ENCODE results near the gene ESRRB. TPM values are rescaled to one million over a fixed set of nuclear protein-coding genes. Genes with fewer than 3 reads are reported as not detected.

Gene ESRRB
- total RNA-seq, 1 donor: under 0.01 TPM

DNA sequence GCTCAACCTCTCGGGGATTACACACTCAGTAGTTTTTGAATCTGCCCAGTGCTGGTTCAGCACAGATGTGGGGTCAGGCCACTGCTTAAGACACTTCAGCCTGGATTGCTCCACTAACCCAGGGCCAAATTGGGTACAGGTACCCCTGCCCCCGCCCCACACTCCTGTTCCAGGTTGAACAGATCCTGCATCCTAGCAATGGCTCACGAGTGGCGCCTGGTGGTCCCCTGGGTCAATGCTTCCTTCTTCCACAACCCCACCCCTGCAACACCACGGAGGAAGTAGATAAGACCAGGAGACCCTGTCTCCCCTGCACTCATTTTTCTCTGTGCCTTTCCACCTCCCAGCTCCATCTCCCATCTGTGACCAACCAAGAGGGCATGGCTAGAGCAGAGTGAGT is 108.4 kb downstream of the ESRRB start:
- Histone ChIP-seq H3K27ac (ENCODE audit: low read depth, low read length) (no peak overlapping the region), H3K36me3 (ENCODE audit: insufficient read depth, low read length) (no peaks in the 10 kb centered on the region), H3K4me2 (ENCODE audit: insufficient read depth, low read length) (no peak overlapping the region), H3K9me3 (ENCODE audit: low read depth, low read length) (no peaks in the 10 kb centered on the region), H3K27me3 (ENCODE audit: insufficient read depth, low read length) (peaks cover 3% of the 10 kb centered on the region), H3K4me3 (ENCODE audit: insufficient read depth, low read length) (no peak overlapping the region), H4K20me1 (ENCODE audit: insufficient read depth, low read length) (no peaks in the 10 kb centered on the region), H3K4me1 (ENCODE audit: insufficient read depth, low read length) (no peaks in the 10 kb centered on the region), H3K79me2 (ENCODE audit: insufficient read depth, low read length) (no peaks in the 10 kb centered on the region), H2AFZ (ENCODE audit: low read length) (no peak overlapping the region)
- TF ChIP-seq, protein P1, sequence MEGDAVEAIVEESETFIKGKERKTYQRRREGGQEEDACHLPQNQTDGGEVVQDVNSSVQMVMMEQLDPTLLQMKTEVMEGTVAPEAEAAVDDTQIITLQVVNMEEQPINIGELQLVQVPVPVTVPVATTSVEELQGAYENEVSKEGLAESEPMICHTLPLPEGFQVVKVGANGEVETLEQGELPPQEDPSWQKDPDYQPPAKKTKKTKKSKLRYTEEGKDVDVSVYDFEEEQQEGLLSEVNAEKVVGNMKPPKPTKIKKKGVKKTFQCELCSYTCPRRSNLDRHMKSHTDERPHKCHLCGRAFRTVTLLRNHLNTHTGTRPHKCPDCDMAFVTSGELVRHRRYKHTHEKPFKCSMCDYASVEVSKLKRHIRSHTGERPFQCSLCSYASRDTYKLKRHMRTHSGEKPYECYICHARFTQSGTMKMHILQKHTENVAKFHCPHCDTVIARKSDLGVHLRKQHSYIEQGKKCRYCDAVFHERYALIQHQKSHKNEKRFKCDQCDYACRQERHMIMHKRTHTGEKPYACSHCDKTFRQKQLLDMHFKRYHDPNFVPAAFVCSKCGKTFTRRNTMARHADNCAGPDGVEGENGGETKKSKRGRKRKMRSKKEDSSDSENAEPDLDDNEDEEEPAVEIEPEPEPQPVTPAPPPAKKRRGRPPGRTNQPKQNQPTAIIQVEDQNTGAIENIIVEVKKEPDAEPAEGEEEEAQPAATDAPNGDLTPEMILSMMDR (IDR thresholded peaks at IDR 0.05; ENCODE audit: extremely low read depth, low read depth, low read length): no peak
- no peak for DNase-seq (ENCODE audit: insufficient read length, low spot score, missing footprints)

DNA sequence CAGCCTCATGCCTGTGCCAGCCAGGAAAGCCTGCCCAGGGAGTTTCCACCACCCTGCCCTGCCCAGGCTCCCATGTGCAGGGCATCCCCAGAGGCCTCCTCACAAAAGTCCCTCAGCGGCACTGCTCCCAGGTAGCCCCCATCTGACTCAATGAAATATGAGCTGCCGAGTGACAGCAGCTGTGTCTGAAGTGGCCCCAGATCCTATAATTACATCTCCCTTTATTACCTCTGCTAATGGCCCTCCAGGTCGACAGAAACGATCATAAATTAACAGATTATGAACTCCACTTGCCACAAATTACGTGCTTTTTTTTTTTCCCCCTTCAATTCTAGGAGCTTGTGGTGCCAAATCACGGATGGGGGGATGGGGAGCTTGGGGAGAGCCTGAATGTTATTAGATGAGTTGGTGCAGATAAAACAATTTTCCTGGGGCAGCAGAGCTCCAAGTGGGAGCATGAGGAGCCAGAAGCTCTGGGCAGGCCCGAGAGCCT is 110.4 kb downstream of the ESRRB start:
- no peak for DNase-seq (ENCODE audit: insufficient read length, low spot score, missing footprints)
- Histone ChIP-seq H3K4me3 (ENCODE audit: insufficient read depth, low read length) (no peak overlapping the region), H3K4me1 (ENCODE audit: insufficient read depth, low read length) (no peaks in the 10 kb centered on the region), H3K27ac (ENCODE audit: low read depth, low read length) (no peak overlapping the region), H3K36me3 (ENCODE audit: insufficient read depth, low read length) (no peaks in the 10 kb centered on the region), H4K20me1 (ENCODE audit: insufficient read depth, low read length) (no peaks in the 10 kb centered on the region), H3K27me3 (ENCODE audit: insufficient read depth, low read length) (peaks cover 3% of the 10 kb centered on the region), H3K79me2 (ENCODE audit: insufficient read depth, low read length) (no peaks in the 10 kb centered on the region), H3K4me2 (ENCODE audit: insufficient read depth, low read length) (no peak overlapping the region), H3K9me3 (ENCODE audit: low read depth, low read length) (no peaks in the 10 kb centered on the region), H2AFZ (ENCODE audit: low read length) (no peak overlapping the region)
- TF ChIP-seq, protein P1 (IDR thresholded peaks at IDR 0.05; ENCODE audit: extremely low read depth, low read depth, low read length): no peak

DNA sequence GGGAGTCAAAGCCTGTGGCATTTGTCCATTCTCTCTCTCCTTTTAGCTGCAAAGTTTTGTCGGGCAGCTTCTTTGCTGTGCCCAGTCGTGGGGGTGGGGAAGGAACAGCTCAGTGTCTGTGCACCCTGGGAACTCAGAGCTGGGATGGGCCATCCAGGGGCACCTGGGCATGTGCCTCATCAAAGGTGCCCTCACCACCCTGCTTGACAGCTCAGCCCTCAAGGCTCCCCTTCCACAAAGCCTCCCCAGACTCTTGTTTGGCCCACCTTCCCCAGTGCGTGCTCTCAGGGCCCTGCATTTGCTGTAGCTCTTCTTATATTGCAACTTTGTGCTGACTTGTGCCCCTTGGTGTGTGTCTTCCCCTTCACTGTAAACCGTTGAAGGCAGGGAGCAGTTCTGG is 112.6 kb downstream of the ESRRB start:
- H3K4me3 ChIP-seq (ENCODE audit: insufficient read depth, low read length): no peak overlapping the region
- no peak for DNase-seq (ENCODE audit: insufficient read length, low spot score, missing footprints)

DNA sequence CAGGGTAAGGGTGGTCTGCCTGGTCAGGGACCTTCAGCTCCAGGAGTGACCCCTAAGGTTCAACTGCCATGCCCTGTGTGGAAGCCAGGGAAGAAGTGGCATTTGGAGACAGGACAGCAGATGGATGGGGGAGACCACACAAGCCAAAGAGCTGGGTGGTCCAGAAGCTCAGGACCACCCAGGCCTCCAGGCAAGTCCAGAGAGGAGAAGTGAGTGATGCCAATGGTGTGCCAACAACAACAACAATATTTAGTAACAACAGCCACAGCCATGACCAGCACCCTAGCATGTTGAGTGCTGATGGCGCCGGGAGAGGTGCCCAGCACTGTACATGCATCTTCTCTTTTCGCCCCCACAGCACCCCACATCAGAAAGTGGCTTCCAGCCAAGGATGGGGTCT is 113.7 kb downstream of the ESRRB start:
- DNase-seq (ENCODE audit: insufficient read length, low spot score, missing footprints): no peak
- TF ChIP-seq, protein P1 (IDR thresholded peaks at IDR 0.05; ENCODE audit: extremely low read depth, low read depth, low read length): no peak
- no peak overlapping the region for H3K4me2 ChIP-seq (ENCODE audit: insufficient read depth, low read length)

More for the DNA sequence above, 112.6 kb downstream of the ESRRB start:
- H3K4me2 ChIP-seq (ENCODE audit: insufficient read depth, low read length): no peak overlapping the region
- no peaks in the 10 kb centered on the region for H3K4me1 ChIP-seq (ENCODE audit: insufficient read depth, low read length)
- no peak overlapping the region for H2AFZ ChIP-seq (ENCODE audit: low read length)
- H3K27me3 ChIP-seq (ENCODE audit: insufficient read depth, low read length): peaks cover 3% of the 10 kb centered on the region
- TF ChIP-seq, protein P1 (IDR thresholded peaks at IDR 0.05; ENCODE audit: extremely low read depth, low read depth, low read length): no peak
- no peak overlapping the region for H3K27ac ChIP-seq (ENCODE audit: low read depth, low read length)
- no peaks in the 10 kb centered on the region for H3K79me2 ChIP-seq (ENCODE audit: insufficient read depth, low read length)
- H3K9me3 ChIP-seq (ENCODE audit: low read depth, low read length): no peaks in the 10 kb centered on the region
- H4K20me1 ChIP-seq (ENCODE audit: insufficient read depth, low read length): no peaks in the 10 kb centered on the region
- no peaks in the 10 kb centered on the region for H3K36me3 ChIP-seq (ENCODE audit: insufficient read depth, low read length)

More for the DNA sequence above, 113.7 kb downstream of the ESRRB start:
- H2AFZ ChIP-seq (ENCODE audit: low read length): no peak overlapping the region
- no peaks in the 10 kb centered on the region for H3K79me2 ChIP-seq (ENCODE audit: insufficient read depth, low read length)
- peaks cover 3% of the 10 kb centered on the region for H3K27me3 ChIP-seq (ENCODE audit: insufficient read depth, low read length)
- H4K20me1 ChIP-seq (ENCODE audit: insufficient read depth, low read length): no peaks in the 10 kb centered on the region
- no peaks in the 10 kb centered on the region for H3K36me3 ChIP-seq (ENCODE audit: insufficient read depth, low read length)
- no peak overlapping the region for H3K27ac ChIP-seq (ENCODE audit: low read depth, low read length)
- no peaks in the 10 kb centered on the region for H3K4me1 ChIP-seq (ENCODE audit: insufficient read depth, low read length)
- no peaks in the 10 kb centered on the region for H3K9me3 ChIP-seq (ENCODE audit: low read depth, low read length)
- no peak overlapping the region for H3K4me3 ChIP-seq (ENCODE audit: insufficient read depth, low read length)
